Aorta (tissue), 5 donors: ENCODE measurements around the gene SAMD7. TPM values are rescaled to one million over a fixed set of nuclear protein-coding genes. Genes with fewer than 3 reads are reported as not detected.

Experiments
- ATAC-seq: fragments of 200-7000 bp; cut with Tn5 transposase; one replicate; pipeline ENCODE4 v1.9.1; 2022; ENCODE audit warnings: moderate library complexity; ENCODE audit not compliant: low FRiP score
- DNase-seq, 2 donors: peaks; one replicate each; pipeline ENCODE4 v3.0.0-alpha.2; 2020
- H3K27ac ChIP-seq, 2 donors: one replicate each; pipeline ENCODE4 v1.5.1; 2013; ENCODE audit warnings: low read length in 2 of 2, mild to moderate bottlenecking in 2 of 2, moderate library complexity in 2 of 2, control low read depth in 1 of 2, inconsistent platforms in 1 of 2, low read depth in 1 of 2
- H3K27me3 ChIP-seq, 2 donors: one replicate each; pipeline ENCODE4 v1.6.1; 2013; ENCODE audit warnings: control low read depth in 1 of 2, low read length in 1 of 2, mild to moderate bottlenecking in 1 of 2, moderate library complexity in 1 of 2; ENCODE audit not compliant: insufficient read depth in 2 of 2, control insufficient read depth in 1 of 2
- H3K36me3 ChIP-seq, 2 donors: one replicate each; pipeline ENCODE4 v1.6.1; 2013; ENCODE audit warnings: control low read depth in 1 of 2, low read length in 1 of 2, mild to moderate bottlenecking in 1 of 2; ENCODE audit not compliant: insufficient read depth in 2 of 2, control insufficient read depth in 1 of 2
- H3K4me1 ChIP-seq, 2 donors: one replicate each; pipeline ENCODE4 v1.6.1; 2013; ENCODE audit warnings: low read length in 2 of 2, control low read depth in 1 of 2, mild to moderate bottlenecking in 1 of 2, moderate library complexity in 1 of 2; ENCODE audit not compliant: insufficient read depth in 2 of 2, control insufficient read depth in 1 of 2
- H3K4me3 ChIP-seq, 2 donors: one replicate each; pipeline ENCODE4 v1.5.1; 2013; ENCODE audit warnings: low read length in 2 of 2, control low read depth in 1 of 2, mild to moderate bottlenecking in 1 of 2
- H3K9me3 ChIP-seq: one replicate; pipeline ENCODE4 v1.6.1; 2013; ENCODE audit warnings: mild to moderate bottlenecking, low read length; ENCODE audit not compliant: control insufficient read depth
- whole genome bisulfite sequencing, 2 donors: extraction: QIAGEN DNeasy Blood & Tissue Kit; methylation state at CpG; one replicate each; pipeline ENCODE4 v1.1.7; 2013; 5-methylcytosine and 5-hydroxymethylcytosine counted together
- intact Hi-C, 2 donors: fragments of 100-400 bp; cut with DNase I; formaldehyde crosslinking; loops; one replicate each; pipeline versions ENCODE4 v1.14.2 to v1.15.0; 2022
- polyA plus RNA-seq, 2 donors: library from polyadenylated mRNA; stranded (reverse); fragments of 200-250 nt; gene quantifications; one replicate each; pipeline ENCODE4 v1.2.3, GENCODE V29; 2013
- total RNA-seq, 2 donors: library from RNA; stranded (reverse); fragmentation: NEBNext Ultra II Directional; extraction: Animal tissue kit (Norgen Biotek cat#: 25700); gene quantifications; one replicate each; pipeline ENCODE4 v1.2.1, GENCODE V29; 2021
- donor health status: healthy with polysubstance abuse.
- donor health status: Bipolar disorder and iron deficiency.
- donor health status: DM: no; HTN: no; CAD: no.
- donor health status: DM: no; HTN: no; CAD: no.
- donor health status: DM: yes; HTN: yes; CAD: no.

SAMD7 gene
- total and polyA plus RNA-seq, 4 donors = not detected

DNA sequence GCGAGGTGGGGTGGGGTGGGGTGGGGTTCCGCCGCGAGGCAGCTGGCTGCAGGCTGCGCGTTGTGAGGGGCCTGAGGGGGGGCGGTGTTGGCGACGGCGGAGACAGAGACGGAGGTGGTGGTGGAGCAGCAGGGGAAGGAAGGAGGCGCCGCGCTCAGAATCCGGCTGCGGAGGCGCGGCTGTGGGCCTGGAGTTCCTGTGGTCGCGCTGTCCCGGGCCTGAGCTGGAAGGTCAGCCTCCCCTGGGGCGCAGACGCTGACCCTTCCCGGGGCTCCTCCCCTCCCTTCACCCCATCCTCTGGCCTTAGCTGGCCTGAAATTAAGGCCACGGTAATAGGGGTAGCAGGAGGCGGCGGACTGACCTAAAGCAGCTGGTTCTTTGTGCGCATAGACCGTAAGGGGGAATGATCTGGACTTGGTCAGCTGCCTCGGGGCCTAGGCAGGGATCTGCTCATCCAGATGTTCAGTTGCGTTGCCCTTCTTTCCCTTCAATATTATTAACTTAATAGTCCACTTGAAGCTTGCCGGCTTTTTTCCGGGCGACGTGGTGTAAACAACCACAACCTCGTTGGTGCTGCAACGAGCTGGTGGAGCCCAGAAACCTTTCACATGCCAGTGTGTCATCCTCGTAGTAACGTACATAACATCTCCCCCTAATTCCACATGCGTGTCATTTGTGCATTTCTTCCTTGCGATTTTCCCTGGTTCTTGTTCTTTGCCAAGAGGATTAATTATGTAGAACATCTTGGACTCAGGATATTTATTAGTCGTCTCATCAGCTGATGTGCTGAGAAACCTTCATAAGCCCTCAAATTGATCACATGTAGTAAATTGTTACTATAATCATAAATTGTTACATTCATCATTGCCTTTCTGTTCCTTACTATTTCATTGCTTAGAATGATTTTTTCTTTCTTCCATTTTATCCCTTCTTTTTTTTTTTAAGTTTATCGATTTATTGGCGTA, 55.9 kb downstream of the SAMD7 start:
- 3 to 5% methylated on average over 30 to 44 of the region's 44 CpGs for WGBS, 2 donors
- peak overlapping the region in 1 of 2 donors; percentile 49 for H3K27ac ChIP-seq
- H3K4me3 ChIP-seq = peak overlapping the region; percentile 87 to 90
- peak; percentile 90 for ATAC-seq
- no peaks in the 10 kb centered on the region for H3K36me3 ChIP-seq
- H3K9me3 ChIP-seq = no peaks in the 10 kb centered on the region
- H3K27me3 ChIP-seq = no peaks in the 10 kb centered on the region
- DNase-seq = peak; percentile 71 to 84
- intact Hi-C loops = loop anchor here (5.0 to 10.0 kb wide), 4 partner anchors 102 to 205 kb away; partner anchors contain the start of genes ACTRT3 (in 1 of the 2), LRRC31 (in 1 of the 2) and TERC (in 1 of the 2)
- H3K4me1 ChIP-seq = no peaks in the 10 kb centered on the region

DNA sequence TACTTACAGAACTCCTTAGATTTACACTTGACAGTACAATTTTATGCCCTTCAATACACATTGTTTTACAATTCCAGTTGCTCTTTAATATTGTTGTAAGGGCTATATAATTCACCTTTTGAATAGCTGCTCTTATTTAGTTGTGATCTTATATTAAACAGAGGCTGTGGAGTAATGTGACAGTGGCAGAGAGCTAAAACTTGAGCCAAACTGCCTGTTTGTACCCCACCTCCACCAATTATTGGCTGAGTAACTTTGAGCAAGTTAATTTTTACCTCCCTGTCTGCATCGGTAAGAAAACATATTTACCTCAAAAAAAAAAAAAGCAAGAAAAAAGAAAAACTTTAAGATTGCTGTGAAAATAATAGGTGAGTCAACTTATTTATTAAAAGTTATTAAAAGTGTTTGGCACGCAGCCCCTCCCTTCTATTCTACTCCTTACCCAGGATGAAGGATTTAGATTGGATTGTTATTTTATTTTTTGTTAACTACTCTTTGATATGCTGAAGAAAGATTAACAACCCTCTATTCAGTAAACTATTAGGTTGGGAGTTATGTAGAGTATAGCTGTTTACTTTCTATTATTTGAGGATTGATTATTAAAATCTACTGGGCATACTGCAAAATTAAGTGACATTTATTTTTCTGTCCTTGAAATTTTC, 57.0 kb downstream of the SAMD7 start:
- no peaks in the 10 kb centered on the region for H3K9me3 ChIP-seq
- H3K36me3 ChIP-seq = no peaks in the 10 kb centered on the region
- no peak overlapping the region for H3K27ac ChIP-seq
- no peak overlapping the region for H3K4me3 ChIP-seq
- intact Hi-C loops = loop anchor here (5.0 to 10.0 kb wide), 4 partner anchors 104 to 206 kb away; partner anchors contain the start of genes ACTRT3 (in 1 of the 2), LRRC31 (in 1 of the 2) and TERC (in 1 of the 2)
- DNase-seq = no peak
- no peak for ATAC-seq
- WGBS, 2 donors = 31 to 32% methylated on average over 2 of the region's 2 CpGs
- H3K4me1 ChIP-seq = no peaks in the 10 kb centered on the region
- H3K27me3 ChIP-seq = no peaks in the 10 kb centered on the region

DNA sequence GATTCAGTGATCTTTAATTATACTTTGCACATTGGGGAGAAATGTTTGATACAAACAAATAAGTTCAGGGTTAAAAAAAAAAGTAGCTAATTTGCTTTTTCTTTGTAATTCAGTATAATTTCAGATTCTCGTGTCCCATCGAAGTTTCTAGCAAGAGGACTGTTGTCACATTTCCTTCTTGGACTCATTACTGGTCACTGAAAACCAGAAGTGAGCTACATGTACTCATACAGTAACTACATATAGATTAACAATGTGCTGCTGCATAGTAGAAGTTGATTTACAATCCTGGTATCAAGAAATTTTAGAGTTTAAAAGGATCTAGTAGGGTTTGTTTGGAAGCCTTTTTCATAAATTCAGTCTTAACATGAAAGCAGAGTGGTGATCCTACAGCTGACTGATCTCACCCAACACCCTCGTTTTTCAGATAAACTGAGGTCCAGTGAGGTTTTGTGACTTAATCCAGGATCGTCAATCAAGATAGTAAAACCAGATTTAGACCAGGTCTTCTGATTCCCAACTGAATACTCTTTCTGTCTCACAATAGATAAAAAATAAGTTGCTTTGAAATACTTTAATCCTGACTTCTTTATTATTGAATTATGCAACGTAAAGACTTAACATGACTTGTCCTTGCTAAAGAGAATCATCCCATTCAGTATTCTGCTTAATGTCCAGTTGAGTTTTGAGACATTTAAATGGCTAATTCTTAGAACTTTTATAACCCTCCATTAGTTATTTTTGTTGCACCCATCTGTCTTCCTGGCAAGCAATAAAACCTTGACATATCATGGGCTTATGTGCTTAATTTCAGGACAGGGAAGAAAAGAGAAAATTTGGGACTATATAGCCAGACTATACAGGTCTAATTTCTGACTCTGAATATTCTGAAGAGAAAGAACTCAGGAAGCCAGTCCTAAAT, 58.1 kb downstream of the SAMD7 start:
- no peaks in the 10 kb centered on the region for H3K9me3 ChIP-seq
- no peak overlapping the region for H3K27ac ChIP-seq
- no peaks in the 10 kb centered on the region for H3K36me3 ChIP-seq
- H3K4me3 ChIP-seq = no peak overlapping the region
- no peaks in the 10 kb centered on the region for H3K27me3 ChIP-seq
- no peaks in the 10 kb centered on the region for H3K4me1 ChIP-seq
- ATAC-seq (no peak), DNase-seq (no peak)
- 59 to 64% methylated on average over 5 of the region's 5 CpGs for WGBS, 2 donors
- intact Hi-C loops = loop anchor here (5.0 to 10.0 kb wide), 4 partner anchors 105 to 207 kb away; partner anchors contain the start of genes ACTRT3 (in 1 of the 2), LRRC31 (in 1 of the 2) and TERC (in 1 of the 2)

DNA sequence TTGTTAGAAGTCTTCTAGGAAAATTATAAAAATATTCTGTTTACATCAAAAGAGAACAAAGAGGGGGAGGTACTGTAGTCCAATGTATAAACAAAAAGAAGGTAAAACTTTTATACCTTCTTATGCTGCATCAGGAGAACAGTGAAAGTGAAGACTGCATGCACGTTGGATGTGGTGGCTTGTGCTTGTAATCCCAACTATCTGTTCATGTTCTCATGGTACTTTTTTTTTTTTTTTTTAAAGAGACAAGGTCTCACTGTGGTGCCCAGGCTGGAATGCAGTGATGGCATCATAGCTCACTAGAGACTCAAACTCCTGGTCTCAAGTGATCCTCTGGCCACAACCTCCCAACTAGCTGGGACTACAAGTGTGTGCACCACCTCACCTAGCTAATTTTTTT, 59.5 kb downstream of the SAMD7 start:
- ATAC-seq = no peak
- 37 to 55% methylated on average over 1 of the region's 1 CpG for WGBS, 2 donors
- no peak overlapping the region for H3K27ac ChIP-seq
- intact Hi-C loops = no loop called here
- DNase-seq = no peak
- H3K9me3 ChIP-seq = no peaks in the 10 kb centered on the region
- H3K27me3 ChIP-seq = no peaks in the 10 kb centered on the region
- H3K4me1 ChIP-seq = no peaks in the 10 kb centered on the region
- no peaks in the 10 kb centered on the region for H3K36me3 ChIP-seq
- H3K4me3 ChIP-seq = no peak overlapping the region

DNA sequence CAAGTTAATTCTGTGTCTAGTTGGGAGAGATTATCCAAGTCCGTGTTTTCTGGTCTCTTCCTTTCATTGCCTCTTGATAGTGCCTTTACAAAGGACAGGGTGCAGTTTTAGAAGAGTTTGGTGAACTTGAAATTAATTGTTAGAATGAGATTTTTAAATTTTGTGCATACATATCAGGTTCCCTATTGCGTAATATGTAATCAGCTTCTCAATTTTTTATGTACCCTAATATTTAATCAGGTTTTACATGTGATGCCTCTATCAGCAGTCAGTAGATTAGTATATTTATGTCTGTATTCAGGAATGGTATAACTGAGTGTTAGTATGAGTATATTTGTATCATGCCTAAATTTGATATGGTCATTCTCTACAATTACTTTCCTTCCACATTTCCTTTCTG, 60.1 kb downstream of the SAMD7 start:
- Histone ChIP-seq H3K4me1 (no peaks in the 10 kb centered on the region), H3K27me3 (no peaks in the 10 kb centered on the region), H3K9me3 (no peaks in the 10 kb centered on the region), H3K27ac (no peak overlapping the region), H3K36me3 (no peaks in the 10 kb centered on the region), H3K4me3 (no peak overlapping the region)
- intact Hi-C loops = no loop called here
- DNase-seq (no peak), ATAC-seq (no peak)
- WGBS, 2 donors = 65 to 70% methylated on average over 2 of the region's 2 CpGs

DNA sequence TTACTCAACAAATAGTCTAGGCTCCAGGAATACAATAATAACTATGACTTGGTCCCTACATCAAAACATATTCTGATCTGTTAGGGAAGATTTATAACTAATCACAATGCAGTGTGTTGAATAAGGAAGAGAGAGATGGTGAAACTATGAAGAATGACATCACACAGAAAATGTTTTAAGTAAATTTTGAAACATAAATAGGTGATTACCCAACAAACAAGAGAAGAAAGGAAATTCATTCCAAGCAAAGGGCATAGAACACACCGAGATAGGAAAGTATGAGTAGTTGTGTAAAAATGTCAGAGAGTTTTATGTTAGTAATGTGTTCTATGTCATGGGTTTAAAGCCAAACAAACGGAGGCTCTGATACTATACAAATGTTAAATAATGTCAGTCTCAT, 68.7 kb downstream of the SAMD7 start:
- H3K27me3 ChIP-seq = no peaks in the 10 kb centered on the region
- DNase-seq (no peak), ATAC-seq (no peak)
- H3K9me3 ChIP-seq = no peaks in the 10 kb centered on the region
- intact Hi-C loops = no loop called here
- H3K4me1 ChIP-seq = no peaks in the 10 kb centered on the region
- 69 to 71% methylated on average over 2 of the region's 2 CpGs for WGBS, 2 donors
- H3K27ac ChIP-seq = no peak overlapping the region
- H3K36me3 ChIP-seq = peaks cover 5 to 9% of the 10 kb centered on the region in 2 donors
- H3K4me3 ChIP-seq = no peak overlapping the region

DNA sequence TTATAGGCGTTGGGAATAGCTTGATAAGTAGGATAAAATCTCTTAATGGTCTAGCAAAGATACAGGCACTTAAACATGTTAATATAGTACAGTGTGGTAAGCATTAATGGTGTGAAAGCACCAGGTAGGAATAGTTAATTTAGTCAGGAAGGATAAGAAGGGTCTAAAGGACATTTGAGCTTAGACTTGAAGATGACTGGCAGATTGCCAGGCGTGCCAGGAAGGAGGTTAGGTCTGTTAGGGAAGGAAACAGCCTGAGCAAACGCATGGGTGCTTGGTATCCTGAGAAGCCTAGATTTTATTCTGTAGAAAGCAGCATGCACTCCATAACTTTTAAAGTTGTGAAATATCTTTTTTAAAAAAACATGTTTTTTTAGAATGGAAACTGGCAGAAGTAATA, 72.9 kb downstream of the SAMD7 start:
- Histone ChIP-seq H3K9me3 (no peaks in the 10 kb centered on the region), H3K27me3 (no peaks in the 10 kb centered on the region), H3K4me3 (no peak overlapping the region), H3K27ac (no peak overlapping the region), H3K36me3 (peaks cover 5 to 10% of the 10 kb centered on the region in 2 donors), H3K4me1 (no peaks in the 10 kb centered on the region)
- intact Hi-C loops = no loop called here
- WGBS, 2 donors = 76 to 77% methylated on average over 3 of the region's 3 CpGs
- DNase-seq (no peak), ATAC-seq (no peak)
